Measurements from ENCODE around the gene ASB2. TPM values are rescaled to one million over a fixed set of nuclear protein-coding genes. Genes with fewer than 3 reads are reported as not detected.

Gene ASB2
- total RNA-seq, 8 experiments from 2014 or later, result 0.07 to 2.1 (median 0.76) TPM

DNA sequence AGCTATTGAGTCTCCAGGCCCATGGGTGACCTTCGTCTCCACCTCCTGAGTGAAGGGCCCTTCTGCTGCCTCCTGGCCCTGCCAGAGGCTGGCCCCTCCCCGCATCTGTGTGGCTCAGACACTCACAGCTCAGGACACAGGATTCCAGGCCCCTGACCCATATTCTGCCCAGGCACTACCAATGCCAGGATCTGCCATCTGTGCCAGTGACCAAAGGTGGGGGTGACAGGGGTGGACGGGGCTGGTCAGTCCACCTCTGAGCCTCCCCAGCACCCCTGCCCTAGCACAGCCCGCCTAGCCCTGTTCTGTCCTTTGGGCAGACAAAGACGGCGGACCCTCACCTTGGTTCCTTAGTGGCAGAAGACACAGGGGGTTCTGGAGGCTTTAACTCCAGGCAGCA, 2.8 kb downstream of the ASB2 start:
- ATAC-seq (replicated peaks in 6 of 8), result no peak
- 80 to 100% (median 86%) methylated on average over 1 to 4 of the region's 6 CpGs; no CpG with 5 or more reads in 7 of the 10 experiments for WGBS, 10 experiments
- H3K4me1 ChIP-seq (replicated peaks in 1 of 2), result peaks cover 5 to 10% of the 10 kb centered on the region in 2 donors
- no peak overlapping the region for H3K27ac ChIP-seq
- H3K4me3 ChIP-seq, result no peak overlapping the region
- in situ Hi-C loops (cut with MboI; ENCODE audit: low pct_unique_long_range_greater_than_20kb in 2 of 9, low sequenced_read_pairs in 9 of 9, unreplicated experiment in 9 of 9), result no loop called here

DNA sequence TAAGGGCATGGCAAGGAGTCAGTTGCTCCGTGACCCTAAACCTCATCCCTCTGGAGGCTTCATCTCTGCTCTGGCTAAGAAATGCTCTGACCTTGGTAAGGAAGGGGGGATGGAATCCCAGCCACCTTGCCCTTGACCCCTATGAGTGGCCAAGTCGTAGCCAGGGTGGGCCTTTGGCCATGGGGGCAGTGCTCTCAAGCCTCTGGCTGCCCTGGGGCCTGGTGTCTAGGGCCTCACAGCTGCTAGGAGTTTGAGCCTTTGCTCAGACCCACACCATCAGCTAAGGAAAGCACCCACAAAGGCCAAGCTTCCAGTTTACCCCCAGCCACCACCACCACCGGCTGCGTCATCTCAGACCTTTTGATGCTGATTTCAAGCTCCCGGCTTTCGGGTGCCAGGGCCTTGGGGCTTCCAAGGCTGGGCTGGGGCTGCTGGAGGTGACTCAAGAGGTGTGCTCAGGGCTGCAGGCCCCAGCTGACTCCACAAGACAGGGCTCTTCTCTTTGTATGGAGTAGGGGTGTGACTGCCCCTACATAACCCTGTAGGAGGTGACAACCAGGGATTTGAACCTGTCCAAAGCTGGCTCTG, 3.7 kb downstream of the ASB2 start:
- H3K4me3 ChIP-seq, result no peak overlapping the region
- H3K27ac ChIP-seq, result no peak overlapping the region
- no CpG with 5 or more reads among the region's 6 CpGs for WGBS, 10 experiments
- in situ Hi-C loops (cut with MboI; ENCODE audit: low pct_unique_long_range_greater_than_20kb in 2 of 9, low sequenced_read_pairs in 9 of 9, unreplicated experiment in 9 of 9), result no loop called here
- H3K4me1 ChIP-seq (replicated peaks in 1 of 2), result peaks cover 5 to 10% of the 10 kb centered on the region in 2 donors
- no peak for ATAC-seq (replicated peaks in 6 of 8)

DNA sequence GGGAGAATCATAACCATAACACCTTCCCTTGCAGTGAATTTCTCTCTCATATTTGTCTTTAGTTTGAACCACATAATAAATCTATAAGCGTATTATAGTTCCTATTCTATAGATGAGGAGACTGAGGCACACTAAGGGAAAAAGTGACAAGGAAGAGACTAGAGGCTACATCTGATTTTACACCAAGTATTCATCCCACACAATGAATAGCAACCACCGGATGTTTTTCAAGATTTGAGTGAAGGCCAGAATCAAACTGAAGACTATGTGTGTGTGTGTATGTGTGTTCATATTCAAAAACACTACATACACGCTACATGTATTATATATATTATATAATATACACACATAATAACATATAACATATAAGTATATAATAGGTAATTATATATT, 4.7 kb downstream of the ASB2 start:
- H3K4me1 ChIP-seq (replicated peaks in 1 of 2), result peaks cover 5% of the 10 kb centered on the region in 2 donors
- no peak overlapping the region for H3K27ac ChIP-seq
- ATAC-seq (replicated peaks in 6 of 8), result no peak
- in situ Hi-C loops (cut with MboI; ENCODE audit: low pct_unique_long_range_greater_than_20kb in 2 of 9, low sequenced_read_pairs in 9 of 9, unreplicated experiment in 9 of 9), result no loop called here
- 50 to 100% (median 92%) methylated on average over 1 to 3 of the region's 3 CpGs; no CpG with 5 or more reads in 1 of the 10 experiments for WGBS, 10 experiments
- no peak overlapping the region for H3K4me3 ChIP-seq

DNA sequence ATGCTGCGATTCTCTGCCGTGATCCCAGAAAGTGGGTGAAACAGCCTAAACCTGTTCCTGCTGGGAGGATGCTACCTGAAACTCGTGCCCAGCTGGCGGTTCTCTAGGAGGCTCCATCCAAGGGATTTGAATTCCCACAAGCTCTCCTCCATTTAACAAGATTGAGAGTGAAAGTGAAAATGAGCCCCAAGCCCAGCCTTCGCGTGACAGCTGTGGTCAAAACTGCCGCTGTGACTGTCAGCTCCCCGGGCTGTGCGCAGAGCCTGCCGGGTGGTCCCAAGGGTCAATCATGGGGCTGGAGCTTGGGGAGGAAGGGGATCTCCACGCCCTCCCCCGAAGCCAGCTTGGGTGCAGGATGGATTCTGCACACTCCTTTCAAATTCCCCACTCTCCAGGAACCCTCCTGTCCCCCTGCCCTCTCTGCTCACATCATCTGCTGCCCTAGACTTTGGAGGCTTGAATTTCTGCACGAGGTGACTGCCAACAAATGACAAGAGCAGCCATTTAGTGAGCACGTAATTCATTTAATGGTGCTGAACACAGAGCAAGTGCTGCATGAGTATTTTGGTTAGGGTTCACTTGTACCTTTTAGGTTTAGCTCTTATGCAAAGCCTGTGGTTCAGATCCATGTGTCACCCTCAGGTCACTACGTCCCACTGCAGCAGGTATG, 5.3 kb downstream of the ASB2 start:
- H3K27ac ChIP-seq, result no peak overlapping the region
- in situ Hi-C loops (cut with MboI; ENCODE audit: low pct_unique_long_range_greater_than_20kb in 2 of 9, low sequenced_read_pairs in 9 of 9, unreplicated experiment in 9 of 9), result no loop called here
- peak in 5 of 8 experiments; percentile 21 to 66 (median 43) for ATAC-seq (replicated peaks in 6 of 8)
- H3K4me1 ChIP-seq (replicated peaks in 1 of 2), result peaks cover 0 to 5% of the 10 kb centered on the region in 2 donors
- 14 to 84% (median 71%) methylated on average over 1 to 10 of the region's 15 CpGs; no CpG with 5 or more reads in 3 of the 10 experiments for WGBS, 10 experiments
- no peak overlapping the region for H3K4me3 ChIP-seq

DNA sequence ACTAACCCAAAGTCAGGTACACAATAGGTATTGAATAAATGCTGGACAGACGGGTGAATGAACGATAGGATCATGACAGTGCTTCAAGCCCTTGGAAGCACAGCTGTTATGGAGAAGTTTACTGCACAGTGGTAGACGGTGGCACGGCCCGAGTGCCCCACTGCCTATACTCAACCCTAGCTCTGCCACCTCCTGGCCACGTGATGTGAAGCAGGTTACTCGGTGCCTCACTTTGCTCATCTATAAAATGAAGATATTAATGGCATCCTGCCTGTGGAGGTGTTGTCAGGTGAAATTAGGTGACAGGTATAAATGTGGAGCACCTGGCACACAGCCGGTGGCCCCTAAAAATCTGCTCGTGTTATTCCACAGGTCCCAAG, 5.8 kb downstream of the ASB2 start:
- H3K4me3 ChIP-seq, result no peak overlapping the region
- in situ Hi-C loops (cut with MboI; ENCODE audit: low pct_unique_long_range_greater_than_20kb in 2 of 9, low sequenced_read_pairs in 9 of 9, unreplicated experiment in 9 of 9), result no loop called here
- no peak overlapping the region for H3K27ac ChIP-seq
- 20 to 100% (median 78%) methylated on average over 1 to 5 of the region's 9 CpGs; no CpG with 5 or more reads in 4 of the 10 experiments for WGBS, 10 experiments
- peak in 7 of 8 experiments; percentile 44 to 67 (median 57) for ATAC-seq (replicated peaks in 6 of 8)
- H3K4me1 ChIP-seq (replicated peaks in 1 of 2), result peaks cover 0 to 5% of the 10 kb centered on the region in 2 donors

DNA sequence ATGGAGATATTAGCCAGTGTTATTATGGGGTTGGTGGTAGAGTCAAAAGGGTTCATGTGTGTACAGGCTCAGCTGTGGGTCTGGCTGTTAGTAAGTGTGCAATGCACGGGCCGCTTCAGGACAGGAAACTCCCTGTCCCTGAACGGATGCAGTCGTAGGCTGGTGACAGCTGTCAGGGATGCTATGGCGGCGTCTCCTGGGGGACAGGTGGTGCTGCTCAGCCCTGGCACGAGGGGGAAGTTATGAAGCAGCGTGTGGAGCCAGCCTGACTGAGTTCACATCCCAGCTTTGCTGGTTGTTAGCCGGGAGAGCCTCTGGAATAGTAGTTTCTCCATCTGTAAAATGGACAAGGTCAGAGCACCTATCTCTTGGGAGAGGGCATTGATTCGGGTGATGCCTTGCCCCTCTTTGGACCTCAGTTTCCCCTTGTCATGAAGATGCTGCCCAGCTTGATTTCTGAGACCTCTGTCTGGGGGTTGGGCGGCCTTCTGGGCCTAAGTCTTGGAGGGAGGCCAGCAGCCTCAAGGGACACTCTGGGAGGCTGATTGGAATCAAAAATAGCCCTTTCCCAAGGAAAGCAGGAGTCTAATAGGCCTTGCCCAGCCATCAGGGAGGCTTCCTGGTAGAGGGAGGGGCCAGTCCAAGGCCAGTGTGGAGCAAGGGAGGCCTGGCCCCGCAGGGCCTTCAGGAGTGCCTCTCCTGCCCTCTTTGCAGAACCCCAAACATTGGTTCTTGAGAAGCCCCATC, 7.1 kb downstream of the ASB2 start:
- Histone ChIP-seq H3K27ac (no peak overlapping the region), H3K4me3 (no peak overlapping the region), H3K4me1 (replicated peaks in 1 of 2) (peaks cover 0 to 5% of the 10 kb centered on the region in 2 donors)
- WGBS, 10 experiments, result 60 to 93% (median 86%) methylated on average over 1 to 5 of the region's 12 CpGs; no CpG with 5 or more reads in 3 of the 10 experiments
- no peak for ATAC-seq (replicated peaks in 6 of 8)
- in situ Hi-C loops (cut with MboI; ENCODE audit: low pct_unique_long_range_greater_than_20kb in 2 of 9, low sequenced_read_pairs in 9 of 9, unreplicated experiment in 9 of 9), result no loop called here

DNA sequence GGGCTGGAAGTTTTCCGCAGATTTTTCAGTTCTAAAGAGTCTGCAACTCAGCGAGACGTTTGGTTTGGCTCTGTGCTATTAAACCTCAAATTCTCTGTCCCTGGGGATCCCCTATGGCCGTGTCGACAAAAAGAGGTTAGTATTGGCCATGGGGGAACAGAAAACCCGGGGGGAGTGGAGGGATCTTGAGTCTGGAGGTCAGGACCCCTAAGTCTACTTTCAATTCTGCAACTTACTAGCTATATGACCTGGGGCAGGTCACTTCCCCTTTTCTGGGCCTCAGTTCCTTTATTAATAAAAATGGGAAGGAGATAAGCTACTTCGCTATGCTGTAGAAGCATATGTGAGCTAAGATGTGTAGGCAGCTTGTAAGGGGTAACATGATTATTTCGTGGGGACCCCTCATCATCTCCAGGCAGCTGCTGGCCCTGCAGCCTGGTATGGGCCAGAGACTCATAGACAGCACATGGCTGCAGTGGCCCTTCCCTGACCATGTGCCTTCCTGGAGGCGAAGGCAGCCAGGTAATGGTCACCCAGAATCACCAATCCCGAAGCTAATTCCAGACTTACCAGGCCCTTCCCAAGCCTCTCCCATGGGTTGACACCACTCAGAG, 8.6 kb downstream of the ASB2 start:
- WGBS, 10 experiments, result 68 to 100% (median 84%) methylated on average over 1 to 7 of the region's 10 CpGs; no CpG with 5 or more reads in 2 of the 10 experiments
- Histone ChIP-seq H3K4me1 (replicated peaks in 1 of 2) (peaks cover 2 to 18% of the 10 kb centered on the region in 2 donors), H3K4me3 (no peak overlapping the region), H3K27ac (no peak overlapping the region)
- in situ Hi-C loops (cut with MboI; ENCODE audit: low pct_unique_long_range_greater_than_20kb in 2 of 9, low sequenced_read_pairs in 9 of 9, unreplicated experiment in 9 of 9), result no loop called here
- no peak for ATAC-seq (replicated peaks in 6 of 8)

DNA sequence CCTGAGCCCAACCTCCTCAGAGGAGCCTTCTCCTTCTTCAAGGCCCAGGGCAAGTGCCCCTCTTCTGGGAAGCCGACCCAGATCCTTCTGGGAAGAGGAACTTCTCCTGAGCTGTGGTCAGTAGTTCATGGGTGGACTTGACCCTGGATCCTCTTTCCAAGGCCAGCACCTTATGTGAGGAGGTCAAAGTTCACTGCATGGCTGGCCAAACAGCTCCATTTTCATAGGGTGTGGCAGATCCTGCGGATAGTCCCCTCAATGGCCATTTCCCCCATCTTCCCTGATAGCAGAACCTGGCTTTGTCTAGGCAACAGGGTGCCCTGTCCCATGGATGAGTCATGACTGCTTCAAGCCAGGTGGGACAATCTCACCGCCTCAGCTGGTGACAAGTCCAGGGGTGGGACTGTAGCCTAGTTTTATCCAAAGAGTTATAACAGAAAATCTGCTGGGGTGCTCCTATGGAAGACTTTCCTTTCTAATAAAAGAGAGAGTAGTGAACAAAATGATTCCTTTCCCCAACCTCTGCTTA, 10.4 kb downstream of the ASB2 start:
- Histone ChIP-seq H3K4me3 (no peak overlapping the region), H3K4me1 (replicated peaks in 1 of 2) (peaks cover 2 to 15% of the 10 kb centered on the region in 2 donors), H3K27ac (no peak overlapping the region)
- ATAC-seq (replicated peaks in 6 of 8), result no peak
- in situ Hi-C loops (cut with MboI; ENCODE audit: low pct_unique_long_range_greater_than_20kb in 2 of 9, low sequenced_read_pairs in 9 of 9, unreplicated experiment in 9 of 9), result no loop called here
- WGBS, 10 experiments, result 86 to 100% (median 100%) methylated on average over 1 to 2 of the region's 3 CpGs; no CpG with 5 or more reads in 4 of the 10 experiments

DNA sequence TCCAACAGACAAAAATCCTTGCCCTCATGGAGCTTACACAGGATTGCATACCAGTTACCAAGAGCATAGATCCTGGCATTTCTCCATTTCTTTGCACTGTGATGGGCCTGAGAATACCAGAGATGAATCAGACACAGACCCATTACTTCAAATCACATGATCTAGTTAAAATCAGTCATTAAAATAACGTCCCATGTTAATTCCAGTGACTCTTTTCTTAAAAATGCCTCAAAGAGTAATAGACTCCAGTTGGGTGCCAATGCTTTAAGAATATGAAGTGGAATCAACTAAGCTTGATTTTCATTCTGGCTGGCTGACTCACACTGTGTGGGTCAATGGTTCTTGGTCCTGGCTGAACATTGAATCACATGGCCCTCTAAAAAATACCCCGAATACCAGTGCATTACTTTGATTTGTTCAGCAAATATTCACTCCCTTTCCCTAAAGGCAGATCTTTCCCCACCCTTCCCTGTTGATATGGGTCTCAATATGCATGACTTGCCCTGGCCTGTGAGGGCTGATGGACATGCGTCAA, 11.0 kb downstream of the ASB2 start:
- Histone ChIP-seq H3K4me3 (no peak overlapping the region), H3K27ac (no peak overlapping the region), H3K4me1 (replicated peaks in 1 of 2) (peaks cover 2 to 13% of the 10 kb centered on the region in 2 donors)
- in situ Hi-C loops (cut with MboI; ENCODE audit: low pct_unique_long_range_greater_than_20kb in 2 of 9, low sequenced_read_pairs in 9 of 9, unreplicated experiment in 9 of 9), result no loop called here
- peak in 4 of 8 experiments; percentile 23 to 93 (median 58) for ATAC-seq (replicated peaks in 6 of 8)
- 0 to 83% (median 40%) methylated on average over 1 to 2 of the region's 3 CpGs; no CpG with 5 or more reads in 4 of the 10 experiments for WGBS, 10 experiments

DNA sequence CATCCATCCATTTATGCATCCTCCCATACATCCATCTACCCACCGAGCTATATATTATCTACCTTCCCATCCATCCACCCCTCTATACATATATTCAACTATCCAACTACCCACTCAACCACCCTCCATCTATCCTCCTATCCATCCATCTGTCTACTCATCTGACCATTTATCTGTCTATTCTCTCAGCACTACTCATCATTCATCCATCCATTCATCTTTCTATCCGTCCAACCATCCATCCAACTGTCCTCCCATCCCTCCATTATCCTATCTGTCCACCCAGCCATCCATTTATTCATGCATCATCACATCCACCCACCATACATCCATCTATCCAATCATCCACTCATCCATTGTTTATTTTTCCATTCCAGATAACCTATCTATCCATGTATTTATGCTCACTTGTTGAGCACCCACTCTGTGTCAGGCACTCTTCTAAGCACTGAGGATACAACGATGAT, 11.5 kb downstream of the ASB2 start:
- Histone ChIP-seq H3K4me1 (replicated peaks in 1 of 2) (peaks cover 2 to 15% of the 10 kb centered on the region in 2 donors), H3K4me3 (no peak overlapping the region), H3K27ac (no peak overlapping the region)
- in situ Hi-C loops (cut with MboI; ENCODE audit: low pct_unique_long_range_greater_than_20kb in 2 of 9, low sequenced_read_pairs in 9 of 9, unreplicated experiment in 9 of 9), result no loop called here
- no peak for ATAC-seq (replicated peaks in 6 of 8)
- 50 to 100% (median 87%) methylated on average over 1 to 3 of the region's 3 CpGs for whole genome bisulfite sequencing, 10 experiments

DNA sequence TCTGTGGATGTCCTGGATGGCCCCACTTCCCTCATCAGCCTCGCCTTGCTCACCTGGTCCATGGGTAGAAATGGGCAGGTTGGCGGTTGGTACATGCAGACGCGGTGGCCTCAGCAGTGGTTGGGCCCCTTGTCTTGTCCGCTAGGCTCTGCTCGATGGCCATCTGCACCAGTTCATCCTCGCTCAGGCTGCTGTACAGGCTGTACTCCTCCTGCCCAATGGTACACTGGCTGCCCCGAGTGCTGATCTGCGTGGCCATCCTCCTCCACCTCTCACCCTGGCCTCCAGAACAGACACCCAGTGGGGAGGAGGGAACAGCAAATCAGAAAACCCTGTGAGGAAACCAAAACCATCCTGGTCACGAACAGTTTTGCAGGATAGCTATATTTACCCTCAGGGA, 12.1 kb downstream of the ASB2 start:
- Histone ChIP-seq H3K4me1 (replicated peaks in 1 of 2) (peaks cover 6 to 21% of the 10 kb centered on the region in 2 donors), H3K4me3 (no peak overlapping the region), H3K27ac (no peak overlapping the region)
- 71 to 94% (median 86%) methylated on average over 1 to 8 of the region's 10 CpGs; no CpG with 5 or more reads in 5 of the 10 experiments for WGBS, 10 experiments
- in situ Hi-C loops (cut with MboI; ENCODE audit: low pct_unique_long_range_greater_than_20kb in 2 of 9, low sequenced_read_pairs in 9 of 9, unreplicated experiment in 9 of 9), result no loop called here
- no peak for ATAC-seq (replicated peaks in 6 of 8)

DNA sequence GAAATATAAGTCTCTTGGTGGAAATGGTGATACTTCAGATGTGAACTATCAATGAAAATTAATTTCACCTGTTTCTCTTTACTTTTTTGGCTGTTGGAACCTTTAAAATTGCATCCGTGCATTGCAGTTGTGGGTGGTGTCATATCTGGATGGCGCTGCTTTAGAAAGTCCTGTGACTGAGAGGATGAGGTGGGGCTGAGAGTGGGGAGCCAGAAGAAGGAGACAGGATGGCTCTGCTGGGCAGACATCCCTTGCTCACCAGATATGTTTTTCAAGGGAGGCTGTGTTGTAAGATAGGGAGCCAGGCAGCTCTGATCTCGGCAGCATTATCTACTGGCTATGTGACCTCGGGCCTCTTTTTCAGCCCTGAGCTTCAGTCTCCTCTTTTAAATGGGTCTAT, 12.7 kb downstream of the ASB2 start:
- peaks cover 9 to 26% of the 10 kb centered on the region in 2 donors for H3K4me1 ChIP-seq (replicated peaks in 1 of 2)
- no peak overlapping the region for H3K27ac ChIP-seq
- H3K4me3 ChIP-seq, result no peak overlapping the region
- WGBS, 10 experiments, result 69 to 94% (median 81%) methylated on average over 2 to 4 of the region's 4 CpGs; no CpG with 5 or more reads in 2 of the 10 experiments
- in situ Hi-C loops (cut with MboI; ENCODE audit: low pct_unique_long_range_greater_than_20kb in 2 of 9, low sequenced_read_pairs in 9 of 9, unreplicated experiment in 9 of 9), result no loop called here
- ATAC-seq (replicated peaks in 6 of 8), result no peak
